NK-92 (cell line): ENCODE results near the gene RPS6KA3.

Experiments used
- DNase-seq: peaks from one replicate; lab custom pipeline; 2025; ENCODE audit not compliant: unreplicated experiment; lab: John Stamatoyannopoulos, UW

The RPS6KA3 gene

DNA sequence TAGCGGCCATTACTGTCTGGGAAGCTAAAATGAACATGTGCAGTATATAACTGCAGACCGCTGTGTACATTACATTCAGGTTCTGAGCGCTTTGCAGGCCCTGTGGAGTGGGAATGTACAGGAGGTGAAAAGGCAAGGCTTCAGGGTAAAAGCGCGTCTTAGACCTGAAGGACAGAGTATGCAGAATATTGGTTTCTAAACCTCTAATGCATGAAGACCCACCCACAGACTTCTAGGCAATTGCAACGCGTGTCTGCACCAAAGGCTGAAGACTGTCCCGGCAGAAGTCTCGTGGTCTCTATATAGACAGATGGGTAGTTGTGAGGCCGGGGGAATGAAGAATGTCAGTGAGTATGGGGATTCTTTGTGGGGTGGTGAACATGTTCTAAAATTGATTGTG lies 155.4 kb downstream of the RPS6KA3 start:
- DNase-seq = no peak

DNA sequence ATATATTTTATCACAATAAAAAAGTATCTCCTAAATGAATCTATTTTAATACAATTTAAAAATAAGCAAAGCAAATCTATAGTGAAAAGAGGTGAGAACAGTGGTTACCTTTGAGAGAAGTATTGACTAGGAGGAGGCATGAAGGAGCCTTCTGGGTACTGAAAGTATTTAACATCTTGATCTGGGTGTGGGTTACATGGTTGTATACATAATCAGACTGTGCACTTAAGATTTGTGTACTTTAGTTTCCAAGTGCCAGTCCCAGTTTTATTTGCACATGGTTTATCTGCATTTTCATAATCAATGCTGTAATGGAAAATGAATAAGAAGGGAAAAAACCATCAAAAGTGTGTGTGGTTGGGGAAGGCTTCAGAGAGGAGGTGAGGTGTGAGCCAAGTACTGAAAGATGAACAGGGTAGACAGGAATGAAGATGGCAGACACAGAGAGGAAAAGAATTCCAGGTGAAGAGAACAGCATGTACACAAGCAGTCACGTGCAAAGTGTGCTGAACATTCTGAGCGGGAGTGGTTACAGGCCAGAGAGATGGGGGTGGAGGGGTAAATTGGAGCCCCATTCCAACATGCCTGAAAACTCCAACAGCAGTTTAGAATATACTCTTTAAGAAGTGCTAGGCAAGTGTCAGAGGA lies 164.7 kb downstream of the RPS6KA3 start:
- no peak for DNase-seq
